ENCODE measurements around the gene SDF2.

- TF ChIP-seq CTCF (IDR thresholded peaks at IDR 0.05; ENCODE audit: low read length) (no peak), EZH2 (optimal IDR thresholded peaks at IDR 0.05; ENCODE audit: low read depth, low read length) (no peak), EZH2phosphoT487 (IDR thresholded peaks at IDR 0.05; ENCODE audit: low read length) (no peak)
Observed at GRCh38 chr17:28667870-28668269, 6.2 kb upstream of the SDF2 start.
